Measurements from ENCODE around the gene BORCS5.

DNA sequence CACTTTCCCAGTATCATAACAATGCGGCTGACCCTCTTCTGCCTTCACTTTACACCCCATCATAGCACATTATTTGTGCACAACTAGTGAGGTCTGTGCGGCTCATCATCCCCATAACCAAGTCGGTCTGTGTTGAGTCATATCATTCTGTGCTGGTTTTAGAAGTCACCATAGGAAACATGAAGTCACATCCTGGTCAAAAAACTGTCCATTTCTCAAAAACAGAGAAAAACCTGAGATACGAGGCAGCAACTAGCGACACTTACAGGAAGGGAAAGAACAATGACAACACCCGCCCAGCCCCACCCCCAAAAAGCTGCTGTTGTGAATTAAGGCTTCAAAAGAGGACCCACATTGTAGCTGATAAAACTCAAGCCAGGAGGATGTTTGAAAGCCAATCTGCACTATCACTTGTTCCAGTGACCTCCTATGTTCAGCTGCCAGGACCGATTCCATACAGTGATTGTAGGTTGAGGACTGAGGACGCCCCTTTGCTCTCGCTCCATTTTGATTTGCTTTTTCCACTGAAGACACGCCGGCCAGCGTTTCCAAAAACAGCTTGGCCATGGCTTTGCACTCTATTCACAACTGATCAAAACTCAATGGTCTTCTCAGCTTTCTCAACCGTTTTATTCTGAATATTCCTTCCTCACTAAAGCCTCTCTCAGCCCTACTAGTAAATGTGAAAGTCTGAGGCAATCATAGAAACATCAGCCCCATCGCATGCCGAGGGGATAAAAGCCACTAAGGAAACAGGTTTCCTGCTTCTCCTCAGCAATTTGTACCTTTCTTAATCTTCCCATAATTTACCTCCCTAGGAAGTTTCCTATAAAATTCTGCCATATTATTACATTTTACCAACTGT is 118.3 kb downstream of the BORCS5 start:
- TF ChIP-seq, protein P1, sequence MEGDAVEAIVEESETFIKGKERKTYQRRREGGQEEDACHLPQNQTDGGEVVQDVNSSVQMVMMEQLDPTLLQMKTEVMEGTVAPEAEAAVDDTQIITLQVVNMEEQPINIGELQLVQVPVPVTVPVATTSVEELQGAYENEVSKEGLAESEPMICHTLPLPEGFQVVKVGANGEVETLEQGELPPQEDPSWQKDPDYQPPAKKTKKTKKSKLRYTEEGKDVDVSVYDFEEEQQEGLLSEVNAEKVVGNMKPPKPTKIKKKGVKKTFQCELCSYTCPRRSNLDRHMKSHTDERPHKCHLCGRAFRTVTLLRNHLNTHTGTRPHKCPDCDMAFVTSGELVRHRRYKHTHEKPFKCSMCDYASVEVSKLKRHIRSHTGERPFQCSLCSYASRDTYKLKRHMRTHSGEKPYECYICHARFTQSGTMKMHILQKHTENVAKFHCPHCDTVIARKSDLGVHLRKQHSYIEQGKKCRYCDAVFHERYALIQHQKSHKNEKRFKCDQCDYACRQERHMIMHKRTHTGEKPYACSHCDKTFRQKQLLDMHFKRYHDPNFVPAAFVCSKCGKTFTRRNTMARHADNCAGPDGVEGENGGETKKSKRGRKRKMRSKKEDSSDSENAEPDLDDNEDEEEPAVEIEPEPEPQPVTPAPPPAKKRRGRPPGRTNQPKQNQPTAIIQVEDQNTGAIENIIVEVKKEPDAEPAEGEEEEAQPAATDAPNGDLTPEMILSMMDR (IDR thresholded peaks at IDR 0.05) = no peak
- no peak for TF ChIP-seq EZH2 (IDR thresholded peaks at IDR 0.05; ENCODE audit: borderline replicate concordance, insufficient read depth, low read depth, low read length, poor library complexity, severe bottlenecking)
